Stimulated activated CD8-positive, alpha-beta memory T cell treated with anti-CD3 and anti-CD28 coated beads, Interleukin-2, amount 100 ng/mL, for 48 hours (primary cell): ENCODE results near the gene AMT.

Experiments
- DNase-seq, 2 donors: peaks; one replicate each; pipeline ENCODE4 v3.0.0-alpha.2; 2020; ENCODE audit warnings: low read depth in 2 of 2

The AMT gene

DNA sequence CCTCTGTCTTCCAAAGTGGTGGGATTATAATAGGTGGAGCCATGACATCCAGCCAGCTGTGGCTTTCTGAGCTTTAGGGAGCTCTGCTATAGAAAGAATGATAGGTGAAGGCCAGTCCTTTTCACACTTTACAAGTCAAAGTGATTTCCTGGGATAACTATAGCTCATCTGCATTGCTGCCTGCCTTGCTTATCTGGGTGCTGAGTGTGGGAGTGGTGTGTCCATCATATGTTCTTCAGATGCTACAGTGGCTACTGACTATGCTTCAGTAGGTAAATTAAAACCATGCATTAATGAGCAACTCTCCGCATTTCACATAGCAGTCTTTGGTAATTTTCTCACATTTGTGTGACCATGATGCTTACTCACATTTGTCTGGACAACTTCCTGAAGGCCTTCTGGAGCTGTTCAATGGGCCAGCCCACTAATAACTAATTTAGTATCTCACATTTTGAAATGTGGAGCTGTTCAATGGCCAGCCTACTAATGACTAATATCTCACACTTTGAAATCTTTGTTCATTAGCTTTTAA lies 33.9 kb downstream of the AMT start:
- DNase-seq = no peak

DNA sequence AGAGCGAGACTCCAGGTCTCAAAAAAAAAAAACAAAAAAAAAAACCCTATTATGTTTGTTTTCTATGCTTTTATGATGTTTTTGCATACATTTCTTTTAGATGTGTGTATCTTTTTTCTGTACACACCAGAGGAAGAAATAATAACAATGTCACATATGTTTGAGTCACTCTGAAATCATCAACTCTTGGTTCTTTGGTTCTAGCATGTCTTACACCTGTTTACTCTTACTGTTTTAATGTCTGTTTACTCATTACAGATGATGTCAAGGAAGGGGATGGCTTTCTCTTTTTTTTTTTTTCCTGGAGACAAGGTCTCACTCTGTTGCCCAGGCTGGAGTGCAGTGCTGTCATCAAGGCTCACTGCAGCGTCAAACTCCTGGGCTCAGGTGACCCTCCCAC lies 34.6 kb downstream of the AMT start:
- no peak for DNase-seq

DNA sequence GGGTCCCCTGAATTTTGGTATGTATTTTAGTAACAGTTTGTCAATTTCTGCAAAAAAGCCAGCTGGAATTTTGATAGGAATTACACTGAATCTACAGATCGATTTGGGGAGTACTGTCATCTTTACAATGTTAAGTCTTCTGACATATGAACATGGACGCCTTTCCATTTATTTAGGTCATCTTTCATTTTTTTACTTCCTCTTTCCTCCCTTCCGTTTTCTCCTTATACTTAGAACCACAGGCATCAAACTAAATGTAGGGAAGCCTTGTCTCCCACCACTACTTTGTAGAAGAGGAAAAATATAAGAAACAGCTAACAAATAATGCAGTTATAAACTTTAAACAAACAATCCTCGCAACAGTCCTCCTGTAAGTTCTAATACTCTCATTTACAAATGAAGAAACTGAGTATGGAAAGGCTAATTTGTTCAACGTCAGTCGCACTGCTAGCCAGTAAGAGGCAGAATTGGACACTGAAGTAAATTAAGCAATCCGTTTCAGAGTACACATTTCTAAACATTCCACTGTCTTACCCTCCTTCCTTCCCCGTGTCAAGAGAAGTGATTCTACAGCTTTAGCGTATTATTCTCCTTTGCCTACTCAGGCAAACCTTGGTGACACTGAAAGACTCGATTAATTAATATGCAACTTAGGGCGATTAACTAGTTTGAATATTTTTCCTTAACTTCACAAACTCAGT lies 36.1 kb downstream of the AMT start:
- no peak for DNase-seq

DNA sequence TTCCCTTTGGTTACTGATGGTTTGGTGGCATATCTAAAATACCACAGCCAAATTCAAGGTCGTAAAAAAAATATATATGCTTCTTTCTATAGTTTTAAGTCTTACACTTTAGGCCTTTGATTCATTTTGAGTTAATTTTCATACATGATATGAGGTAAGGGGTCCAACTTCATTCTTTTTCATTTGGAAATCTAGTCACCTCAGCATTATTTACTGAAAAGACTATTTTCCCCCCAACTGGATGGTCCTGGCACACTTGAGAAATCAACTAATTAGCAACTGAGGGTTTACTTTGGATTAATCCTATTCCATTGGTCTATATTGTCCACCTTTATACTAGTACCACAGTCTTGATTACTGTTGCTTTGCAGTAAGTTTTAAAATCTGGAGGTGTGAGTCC lies 36.7 kb downstream of the AMT start:
- DNase-seq = no peak

DNA sequence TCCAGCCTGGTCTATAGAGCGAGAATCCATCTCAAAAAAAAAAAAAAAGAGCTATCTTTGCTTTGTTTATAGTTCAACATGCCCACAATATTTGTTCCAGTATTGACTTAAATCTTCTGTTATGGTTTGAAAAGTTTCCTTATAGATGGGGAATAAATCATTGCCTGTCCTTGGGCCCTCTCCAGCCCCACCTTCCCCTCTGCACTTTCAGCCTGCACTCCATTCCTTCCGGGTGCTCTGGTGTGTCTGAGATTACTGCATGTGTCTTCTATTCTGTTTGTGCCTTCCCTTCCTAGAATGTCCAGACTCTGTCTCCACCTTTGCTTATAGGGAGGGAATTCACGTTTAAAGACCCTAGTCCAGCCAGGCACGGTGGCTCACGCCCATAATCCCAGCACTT lies 38.9 kb downstream of the AMT start:
- no peak for DNase-seq

DNA sequence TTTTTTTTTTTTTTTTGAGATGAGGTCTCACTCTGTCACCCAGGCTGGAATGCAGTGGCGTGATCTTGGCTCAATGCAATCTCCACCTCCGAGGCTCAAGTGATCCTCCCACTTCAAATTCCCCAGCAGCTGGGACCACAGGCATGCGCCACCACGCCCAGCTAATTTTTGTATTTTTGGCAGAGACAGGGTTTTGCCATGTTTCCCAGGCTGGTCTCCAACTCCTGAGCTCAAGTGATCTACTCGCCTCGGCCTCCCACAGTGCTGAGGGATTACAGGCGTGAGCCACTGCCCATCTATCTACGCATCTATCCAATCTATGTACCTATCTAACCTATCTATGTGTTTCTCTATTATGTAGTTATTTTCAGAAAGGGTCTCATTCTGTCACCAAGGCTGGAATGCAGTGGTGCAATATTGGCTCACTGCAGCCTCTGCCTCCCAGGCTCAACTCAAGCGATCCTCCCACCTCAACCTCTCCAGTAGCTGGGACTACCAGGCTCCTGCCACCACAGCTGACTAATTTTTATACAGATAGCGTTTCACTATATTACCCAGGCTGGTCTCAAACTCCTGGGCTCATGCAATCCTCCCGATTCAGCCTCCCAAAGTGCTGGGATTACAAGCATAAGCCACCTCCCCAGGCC lies 43.9 kb downstream of the AMT start:
- DNase-seq = no peak

DNA sequence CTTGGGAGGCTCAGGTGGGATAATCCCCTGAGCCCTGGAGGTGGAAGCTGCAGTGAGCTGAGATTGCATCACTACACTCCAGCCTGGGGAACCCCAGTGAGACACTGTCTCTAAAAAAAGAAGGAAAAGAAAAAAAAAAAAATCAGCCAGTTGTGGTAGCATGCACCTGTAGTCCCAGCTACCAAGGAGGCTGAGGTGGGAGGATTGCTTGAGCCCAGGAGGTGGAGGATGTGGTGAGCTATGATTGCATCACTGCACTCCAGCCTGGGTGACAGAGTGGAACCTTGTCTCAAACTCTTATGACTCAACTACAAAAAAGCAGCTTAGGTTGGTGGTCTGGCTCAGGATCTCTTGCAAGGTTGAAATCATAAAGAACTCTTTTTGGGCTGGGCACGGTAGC lies 44.8 kb downstream of the AMT start:
- peak; percentile 22 to 52 for DNase-seq

DNA sequence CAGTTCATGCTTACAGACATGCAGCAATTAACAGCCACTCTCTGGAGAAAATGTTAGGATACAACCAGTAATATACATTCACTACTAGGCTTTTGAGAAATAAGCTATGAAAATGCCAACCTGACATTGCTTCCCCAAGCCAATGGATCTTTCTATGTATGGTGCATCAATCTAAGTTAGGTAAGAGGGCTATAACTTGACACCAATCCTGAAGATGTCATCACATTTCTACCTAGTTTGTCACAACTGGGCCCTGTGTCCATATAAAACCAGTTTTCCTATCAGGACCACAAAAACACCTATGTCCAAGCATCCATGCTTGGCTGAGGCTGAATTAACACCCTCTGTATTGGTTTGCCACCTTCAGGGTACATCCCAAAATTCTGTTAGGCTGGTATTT lies 50.3 kb downstream of the AMT start:
- no peak for DNase-seq

DNA sequence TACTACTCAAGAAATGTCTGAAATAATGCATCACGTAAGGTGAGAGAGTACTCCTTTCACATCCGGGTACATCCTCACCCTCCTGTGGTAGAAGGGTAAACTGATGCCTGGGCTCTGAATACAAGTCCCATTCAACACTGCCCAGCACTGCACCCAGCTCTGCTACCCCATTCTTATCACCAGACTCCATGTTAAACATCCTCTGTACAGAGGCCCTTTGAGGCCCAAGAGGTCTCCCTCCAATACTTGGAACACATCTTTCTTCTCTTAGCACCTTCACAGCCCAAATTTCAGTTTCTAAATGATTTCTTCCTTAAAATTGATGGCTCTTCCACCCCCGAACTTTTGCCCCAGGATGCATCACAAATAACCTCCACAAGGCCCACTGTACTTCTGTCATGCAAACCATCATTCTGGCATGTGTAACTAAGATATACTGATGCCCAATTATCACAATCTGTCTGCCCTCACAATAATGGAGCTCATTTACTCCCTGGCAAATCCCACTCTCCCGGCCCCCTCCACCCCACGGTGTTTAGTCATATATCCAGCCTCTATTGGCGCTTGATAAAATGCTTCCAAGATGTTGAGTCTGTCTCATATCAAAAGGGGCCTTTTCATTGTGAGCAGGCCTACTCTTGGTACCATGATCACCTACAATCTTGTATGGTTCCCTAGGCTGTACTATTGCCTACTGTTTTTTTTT lies 51.5 kb downstream of the AMT start:
- DNase-seq = no peak
